GM04503 (cell line): ENCODE data around the gene UBQLN3.

Experiments used
- DNase-seq: peaks from one replicate; pipeline ENCODE4 v3.0.0-alpha.2; 2012; ENCODE audit warnings: low read depth

The UBQLN3 gene

DNA sequence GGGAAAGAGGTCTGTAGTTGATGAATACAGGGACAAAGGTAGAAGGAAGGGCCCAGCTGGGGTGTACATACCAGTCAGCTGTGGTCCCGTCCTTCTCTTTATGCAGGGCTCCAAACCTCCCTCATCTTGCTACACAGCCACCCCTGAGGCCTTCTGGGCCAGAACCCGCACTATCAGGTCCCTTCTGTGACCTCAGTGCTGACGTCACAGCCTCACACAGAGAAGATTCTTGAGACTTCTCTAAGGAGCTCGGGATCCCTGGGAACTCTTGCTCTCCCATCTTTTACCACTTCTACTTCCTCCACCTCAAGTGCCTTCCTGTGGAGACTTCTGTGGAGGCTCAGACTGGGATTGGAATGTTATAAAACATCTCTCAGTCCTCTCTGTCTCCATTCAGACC, at the start of gene UBQLN3:
Gene UBQLN3, minus strand, starts transcription at position 155 of the 400 bp plus-strand sequence. CDS start 399 bp downstream, outside the sequence.
- DNase-seq, result no peak

GRCh38 chr11:5557751-5558150, 48.0 kb upstream of the UBQLN3 start:
- no peak for DNase-seq

- DNase-seq, result no peak
Observed at GRCh38 chr11:5556596-5557188, 46.9 kb upstream of the UBQLN3 start.

DNA sequence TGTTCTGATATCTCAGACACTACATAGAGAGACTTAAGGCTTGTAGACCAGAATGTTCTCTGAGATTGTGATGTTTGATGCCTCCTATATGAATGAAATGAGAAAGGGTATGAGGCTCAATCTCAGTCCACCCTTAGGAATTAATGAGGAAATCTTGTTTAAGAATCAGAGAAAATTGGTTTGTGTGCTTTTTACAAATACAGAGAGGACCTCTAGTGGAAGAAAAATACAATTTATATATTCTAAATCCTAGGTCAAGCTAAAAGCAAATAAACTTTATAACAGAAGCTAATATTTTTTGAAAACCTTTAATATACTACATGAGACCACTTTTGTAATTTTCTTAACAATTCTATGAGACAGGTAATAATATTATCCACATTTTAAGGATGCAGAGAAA, 43.6 kb upstream of the UBQLN3 start:
- no peak for DNase-seq

DNA sequence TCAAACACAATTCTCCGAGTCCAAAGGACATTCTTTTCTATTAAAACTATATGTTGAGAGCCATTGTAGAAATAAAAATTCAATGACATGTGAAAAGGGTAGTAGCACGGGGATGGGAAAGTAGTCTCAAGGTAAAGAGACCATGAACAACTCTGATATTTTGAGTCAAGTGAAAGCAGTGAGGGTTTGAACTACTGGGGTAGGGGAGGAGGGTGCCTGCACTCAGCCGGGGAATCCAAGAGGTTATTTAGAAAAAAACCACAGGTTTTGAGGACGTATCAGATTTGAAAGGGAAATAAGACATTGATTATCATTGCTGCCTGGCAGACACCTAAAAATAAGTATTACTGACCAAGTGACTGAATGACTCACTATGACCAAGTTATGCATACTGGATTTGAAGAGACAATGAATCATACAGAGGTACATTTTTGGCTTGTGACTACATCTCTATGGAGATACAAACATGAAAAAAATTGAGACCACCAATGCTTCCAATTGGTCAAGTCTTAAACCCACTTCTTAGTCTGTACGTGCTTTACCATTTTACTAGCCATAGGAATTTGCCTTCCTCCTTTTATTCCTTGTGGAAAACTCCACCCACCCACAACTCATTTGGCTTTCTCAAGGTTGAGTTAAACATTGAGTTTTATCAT, 40.8 kb upstream of the UBQLN3 start:
- DNase-seq, result peak; percentile 42

GRCh38 chr11:5548440-5548839, 38.7 kb upstream of the UBQLN3 start, which contains the start of gene OR52H1:
OR52H1 (minus strand) TSS chr11:5548540; CDS start chr11:5545505, 3,035 bp downstream.
- no peak for DNase-seq

DNA sequence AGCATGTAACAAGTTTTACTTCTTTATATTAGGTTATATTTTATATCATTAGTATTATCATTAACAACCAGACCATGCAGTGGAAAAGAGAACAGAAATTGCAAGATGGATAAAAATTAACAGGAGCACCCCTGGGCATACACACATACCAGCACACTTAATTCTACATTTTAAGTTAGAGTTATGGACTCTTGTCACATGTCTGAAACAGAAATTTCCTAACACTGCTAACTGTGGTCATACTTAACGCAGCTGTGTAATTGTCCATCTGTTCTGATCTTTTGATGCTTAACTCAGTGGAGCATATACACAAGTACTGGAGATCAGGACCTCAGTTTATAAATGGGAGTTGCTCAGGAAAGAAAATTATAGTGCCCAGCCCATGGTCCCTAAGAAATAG, 38.2 kb upstream of the UBQLN3 start:
- no peak for DNase-seq

DNA sequence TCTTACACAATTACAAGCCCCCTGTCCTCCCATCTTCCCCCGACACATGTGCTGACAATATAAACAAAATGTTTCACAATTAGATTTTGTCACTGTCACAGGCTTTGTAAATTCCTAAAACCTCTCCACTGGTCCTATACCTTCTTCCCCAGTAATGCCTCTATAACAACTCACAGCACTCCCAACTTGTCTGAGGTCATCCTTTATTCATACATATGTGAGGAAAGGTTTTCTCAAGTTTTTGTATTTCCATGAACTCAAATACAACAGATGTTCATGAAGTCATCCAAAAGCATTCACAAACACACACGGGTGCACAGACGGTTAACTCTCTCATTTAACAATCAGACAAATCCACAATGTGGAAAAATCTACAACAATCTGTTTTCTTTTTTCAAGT, 36.7 kb upstream of the UBQLN3 start:
- DNase-seq, result no peak

DNA sequence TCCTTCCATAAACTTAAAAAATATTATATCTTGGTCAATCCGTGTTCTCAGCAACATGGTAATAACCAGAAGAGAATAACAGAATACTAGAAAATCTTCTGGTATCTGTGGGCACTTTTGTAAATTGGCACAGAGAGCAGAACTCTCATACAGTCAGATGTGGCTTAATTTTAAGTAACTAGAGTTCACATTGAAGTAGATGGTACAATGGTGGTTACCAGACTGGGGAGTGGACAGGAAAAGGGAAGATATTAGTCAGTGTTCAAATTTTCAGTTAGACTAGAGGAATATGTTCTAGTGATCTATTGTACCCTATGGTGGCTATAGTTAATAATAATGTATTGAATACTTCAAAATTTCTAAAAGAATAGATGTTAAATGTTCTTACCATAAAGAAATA, 31.7 kb upstream of the UBQLN3 start:
- DNase-seq, result no peak

DNA sequence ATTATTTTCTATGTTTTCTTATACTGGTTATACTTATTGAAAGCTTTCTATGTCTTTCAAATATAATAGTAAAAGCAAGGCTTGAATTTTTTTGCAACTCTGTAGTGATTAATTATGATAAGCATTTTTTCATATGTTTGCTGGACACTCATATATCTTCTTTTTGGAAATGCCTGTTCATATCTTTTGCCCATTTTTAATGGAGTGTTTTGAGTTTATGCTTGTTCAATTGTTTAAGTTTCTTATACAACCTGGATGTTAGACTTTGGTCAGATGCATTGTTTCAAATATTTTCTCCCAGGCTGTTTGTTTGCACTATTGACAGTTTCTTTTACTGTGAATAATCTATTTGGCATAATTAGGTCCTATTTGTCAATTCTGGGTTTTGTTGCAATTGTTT, 26.7 kb upstream of the UBQLN3 start:
- no peak for DNase-seq

- no peak for DNase-seq
Observed at GRCh38 chr11:5534046-5534445, 24.3 kb upstream of the UBQLN3 start.

DNA sequence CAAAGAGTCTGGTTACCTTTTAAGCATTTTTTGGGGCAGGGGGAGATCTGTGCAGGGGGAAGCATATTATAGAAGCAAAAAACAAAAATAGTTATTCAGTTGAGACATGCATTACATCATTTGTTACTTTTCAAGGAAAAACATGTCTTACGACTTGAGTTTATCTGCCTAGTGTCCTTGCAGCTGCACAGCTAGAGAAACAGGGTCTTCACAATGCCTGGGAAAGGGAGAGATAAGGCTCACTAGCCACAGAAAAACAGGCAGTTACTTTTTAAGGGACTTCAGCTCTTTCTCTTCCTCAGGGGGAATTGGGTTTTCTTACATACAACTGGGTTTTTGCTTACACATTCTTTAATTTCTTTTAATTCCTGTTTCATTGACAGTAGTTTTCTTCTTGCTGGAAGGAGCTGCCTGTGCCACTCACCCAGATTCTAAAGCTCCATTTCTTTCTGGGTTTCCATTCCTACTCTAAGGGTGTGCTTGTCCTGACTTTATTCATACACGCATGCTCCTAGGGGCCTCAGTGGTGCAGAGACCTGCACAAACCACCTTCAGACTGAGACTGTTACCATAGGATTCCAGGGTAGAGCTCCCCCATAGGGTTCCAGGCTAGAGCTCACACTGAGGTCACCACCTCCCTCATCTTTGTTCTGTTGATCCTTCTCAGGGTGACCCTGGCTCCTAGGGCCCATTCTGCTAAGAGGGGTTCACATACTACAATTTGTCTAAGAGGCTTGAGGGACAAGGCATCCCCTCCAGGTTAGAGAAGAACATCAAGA, 21.5 kb upstream of the UBQLN3 start:
- DNase-seq, result no peak

- DNase-seq, result no peak
Observed at GRCh38 chr11:5528495-5528894, 18.7 kb upstream of the UBQLN3 start.

- no peak for DNase-seq
Observed at GRCh38 chr11:5527716-5528115, 18.0 kb upstream of the UBQLN3 start.

DNA sequence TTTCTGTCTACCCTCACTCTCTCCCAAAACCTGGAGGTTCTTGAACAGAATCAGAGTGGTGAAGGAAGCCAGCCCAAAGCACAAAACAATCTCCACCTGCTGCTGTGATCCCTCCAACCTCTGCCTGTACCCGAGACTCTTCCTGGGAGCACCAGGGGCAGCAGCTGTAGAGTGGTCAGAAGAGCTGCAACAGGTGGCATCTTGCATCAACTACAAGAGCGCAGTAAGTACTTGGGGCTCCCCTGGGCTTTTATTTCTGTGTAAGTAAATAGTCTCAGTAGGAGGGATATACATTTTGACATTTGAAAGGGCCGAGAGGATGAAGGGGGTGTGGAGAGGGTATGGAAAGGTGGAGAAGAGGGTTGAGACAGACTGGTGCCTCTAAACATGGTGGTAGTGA, 15.0 kb upstream of the UBQLN3 start:
- no peak for DNase-seq

- DNase-seq, result no peak
Observed at GRCh38 chr11:5522308-5522707, 12.6 kb upstream of the UBQLN3 start.

- no peak for DNase-seq
Observed at GRCh38 chr11:5521540-5521939, 11.8 kb upstream of the UBQLN3 start.

DNA sequence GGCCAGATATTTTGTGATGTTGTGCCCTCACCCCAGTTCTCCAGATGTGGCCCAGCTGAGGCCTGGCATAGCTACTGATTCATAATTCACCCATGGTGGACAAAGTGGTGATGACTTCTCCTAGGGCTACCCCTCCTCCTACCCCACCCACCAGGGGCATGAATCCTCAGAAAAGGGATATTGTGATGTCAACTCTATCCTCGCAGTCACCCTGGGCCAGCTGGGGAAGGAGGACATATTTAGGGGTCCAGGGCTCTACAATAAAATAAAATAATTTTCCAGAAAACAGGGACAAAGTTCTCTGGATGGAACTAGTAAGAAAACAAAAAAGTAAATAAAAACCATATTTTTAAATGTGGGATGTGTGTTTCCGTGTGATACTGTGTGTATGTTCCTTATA, 6.8 kb upstream of the UBQLN3 start, which contains the start of gene UBQLNL:
Gene UBQLNL, minus strand, starts transcription at position 101 of the 400 bp plus-strand sequence. CDS start 258 bp downstream, outside the sequence.
- DNase-seq, result no peak

GRCh38 chr11:5514841-5515240, 5.1 kb upstream of the UBQLN3 start:
- DNase-seq, result no peak

GRCh38 chr11:5508605-5509004, 1.2 kb downstream of the UBQLN3 start:
- no peak for DNase-seq

GRCh38 chr11:5507933-5508305, 1.8 kb downstream of the UBQLN3 start:
- DNase-seq, result no peak

GRCh38 chr11:5507177-5507932, 2.4 kb downstream of the UBQLN3 start:
- no peak for DNase-seq
